ENCODE measurements around the gene NCBP2L. TPM values are rescaled to one million over a fixed set of nuclear protein-coding genes. Genes with fewer than 3 reads are reported as not detected.

Gene NCBP2L
- total and polyA plus RNA-seq, 3 experiments from 2014 or later: 0.24 TPM; not detected in 2

- no peak for DNase-seq
- Histone ChIP-seq H3K4me3 (ENCODE audit: low read length) (no peak overlapping the region), H3K36me3 (ENCODE audit: insufficient read depth, low read length) (no peaks in the 10 kb centered on the region), H3K27ac (ENCODE audit: low read depth, low read length) (no peak overlapping the region), H3K27me3 (ENCODE audit: insufficient read depth, low read length, poor library complexity, severe bottlenecking) (no peaks in the 10 kb centered on the region), H3K9me3 (ENCODE audit: low read length) (no peaks in the 10 kb centered on the region), H3K4me1 (ENCODE audit: insufficient read depth, low read length) (no peaks in the 10 kb centered on the region)
- H3K4me1 Mint-ChIP-seq: peaks cover 0 to 24% (median 0%) of the 10 kb centered on the region in 3 donors
- H3K4me3 Mint-ChIP-seq: no peak overlapping the region
- peaks cover 0 to 13% of the 10 kb centered on the region in 2 donors for H3K27me3 Mint-ChIP-seq
- peaks cover 0 to 10% (median 3%) of the 10 kb centered on the region in 3 donors for H3K36me3 Mint-ChIP-seq
- ChIA-PET CTCF (interaction anchor here (2.5 kb wide), 1 partner anchor 108 kb away, joined by 8 read pairs; no protein-coding TSS in a partner anchor), POLR2A (no interaction called here)
- no peak overlapping the region for H3K27ac Mint-ChIP-seq
- H3K9me3 Mint-ChIP-seq: no peaks in the 10 kb centered on the region
These were observed 9.5 kb upstream of the NCBP2L start for GRCh38 chrX:107768051-107768450.

DNA sequence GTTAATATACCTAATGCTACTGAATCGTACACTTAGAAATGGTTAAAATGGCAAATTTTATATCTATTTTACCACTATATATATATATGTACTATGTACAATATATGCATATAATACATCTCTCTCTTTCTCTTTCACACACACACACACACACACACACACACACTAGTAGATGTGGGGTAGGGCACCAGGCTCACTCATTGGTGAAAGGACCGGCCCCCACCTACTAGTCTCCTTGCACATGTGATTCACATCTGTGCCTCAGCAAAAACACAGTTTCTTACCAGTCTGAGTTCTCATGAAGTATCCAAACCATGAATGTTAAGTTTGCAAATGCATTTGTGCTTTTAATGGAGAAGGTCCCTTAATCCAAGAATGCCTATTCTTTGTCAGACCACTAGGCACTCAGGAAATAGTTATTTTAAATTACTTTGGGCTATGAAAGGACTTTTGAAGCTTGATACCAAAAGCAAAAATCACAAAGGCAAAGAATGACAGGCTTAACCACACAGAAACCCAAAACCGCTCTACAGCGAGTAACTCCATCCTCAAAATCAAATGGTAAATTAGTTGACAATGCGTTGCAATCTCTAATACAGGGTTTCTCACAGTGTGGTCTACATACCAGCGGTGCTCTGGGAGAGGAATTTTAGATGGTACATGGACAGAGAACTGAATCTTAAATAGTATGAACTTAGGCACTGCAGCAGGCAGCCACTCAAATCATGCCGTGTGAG lies 7.8 kb upstream of the NCBP2L start:
- Histone ChIP-seq H3K27me3 (ENCODE audit: insufficient read depth, low read length, poor library complexity, severe bottlenecking) (no peaks in the 10 kb centered on the region), H3K36me3 (ENCODE audit: insufficient read depth, low read length) (no peaks in the 10 kb centered on the region), H3K4me1 (ENCODE audit: insufficient read depth, low read length) (no peaks in the 10 kb centered on the region), H3K9me3 (ENCODE audit: low read length) (no peaks in the 10 kb centered on the region), H3K4me3 (ENCODE audit: low read length) (no peak overlapping the region), H3K27ac (ENCODE audit: low read depth, low read length) (no peak overlapping the region)
- no peaks in the 10 kb centered on the region for H3K9me3 Mint-ChIP-seq
- POLR2A ChIA-PET: interaction anchor here (0.6 kb wide), 1 partner anchor 111 kb away, joined by 7 read pairs; no protein-coding TSS in a partner anchor
- H3K36me3 Mint-ChIP-seq: peaks cover 0 to 10% (median 0%) of the 10 kb centered on the region in 3 donors
- no peak overlapping the region for H3K27ac Mint-ChIP-seq
- peaks cover 0 to 11% of the 10 kb centered on the region in 2 donors for H3K27me3 Mint-ChIP-seq
- H3K4me3 Mint-ChIP-seq: peak overlapping the region in 1 of 7 donors; percentile 23
- no peak for DNase-seq
- H3K4me1 Mint-ChIP-seq: peaks cover 0 to 34% (median 8%) of the 10 kb centered on the region in 3 donors
- CTCF ChIA-PET: no interaction called here

GRCh38 chrX:107773206-107773605 lies 4.3 kb upstream of the NCBP2L start:
- Histone ChIP-seq H3K4me1 (ENCODE audit: insufficient read depth, low read length) (no peaks in the 10 kb centered on the region), H3K27me3 (ENCODE audit: insufficient read depth, low read length, poor library complexity, severe bottlenecking) (no peaks in the 10 kb centered on the region), H3K4me3 (ENCODE audit: low read length) (no peak overlapping the region), H3K27ac (ENCODE audit: low read depth, low read length) (no peak overlapping the region), H3K36me3 (ENCODE audit: insufficient read depth, low read length) (no peaks in the 10 kb centered on the region), H3K9me3 (ENCODE audit: low read length) (no peaks in the 10 kb centered on the region)
- no peak for DNase-seq
- peak overlapping the region in 1 of 7 donors; percentile 30 for H3K4me3 Mint-ChIP-seq
- CTCF ChIA-PET: interaction anchor here (1.0 to 5.0 kb wide), 2 partner anchors 33 to 118 kb away, joined by 3 to 30 read pairs; no protein-coding TSS in a partner anchor
- no peaks in the 10 kb centered on the region for H3K9me3 Mint-ChIP-seq
- POLR2A ChIA-PET: no interaction called here
- H3K4me1 Mint-ChIP-seq: peaks cover 12 to 41% (median 18%) of the 10 kb centered on the region in 3 donors
- H3K27me3 Mint-ChIP-seq: peaks cover 0 to 21% of the 10 kb centered on the region in 2 donors
- no peak overlapping the region for H3K27ac Mint-ChIP-seq
- H3K36me3 Mint-ChIP-seq: peaks cover 0 to 18% (median 0%) of the 10 kb centered on the region in 3 donors

DNA sequence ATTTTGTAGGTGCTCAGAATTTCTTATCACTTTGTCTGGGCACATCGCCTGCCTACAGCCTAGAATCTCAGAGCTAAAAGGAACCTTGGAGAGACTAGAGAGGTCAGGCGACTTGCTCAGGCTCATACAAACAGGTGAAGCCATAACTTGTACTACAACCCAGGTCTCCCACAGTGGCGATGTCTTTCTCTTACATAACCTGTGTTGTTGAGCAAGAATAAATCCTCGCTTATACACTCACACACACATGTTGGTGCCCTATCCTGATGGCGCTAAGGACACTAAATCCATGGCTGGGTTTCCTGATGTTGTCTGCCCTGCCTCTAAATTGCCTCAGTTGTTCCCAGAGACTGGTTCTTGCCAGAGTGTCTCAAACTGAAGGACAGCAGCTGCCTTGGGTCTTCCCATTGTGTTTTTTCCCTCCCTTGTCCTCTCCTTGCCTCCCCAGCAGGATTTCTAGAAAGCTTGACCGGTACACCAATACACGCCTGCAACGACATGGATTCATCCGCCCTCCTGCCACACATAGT lies 3.6 kb upstream of the NCBP2L start:
- Mint-ChIP-seq H3K36me3 (peaks cover 0 to 13% (median 0%) of the 10 kb centered on the region in 3 donors), H3K4me3 (peak overlapping the region in 6 of 7 donors; percentile 76 to 94 (median 88)), H3K9me3 (no peaks in the 10 kb centered on the region), H3K27ac (peak overlapping the region in 3 of 8 donors; percentile 37 to 58 (median 37)), H3K27me3 (peaks cover 0 to 20% of the 10 kb centered on the region in 2 donors), H3K4me1 (peaks cover 12 to 41% (median 18%) of the 10 kb centered on the region in 3 donors)
- ChIA-PET CTCF (interaction anchor here (2.1 to 7.4 kb wide), 5 partner anchors 33 to 145 kb away, joined by 5 to 145 read pairs (median 39); partner anchors contain the start of gene PRPS1), POLR2A (interaction anchor here (2.8 kb wide), 1 partner anchor 31 kb away, joined by 14 read pairs; no protein-coding TSS in a partner anchor)
- no peaks in the 10 kb centered on the region for H3K27me3 ChIP-seq (ENCODE audit: insufficient read depth, low read length, poor library complexity, severe bottlenecking)
- no peaks in the 10 kb centered on the region for H3K4me1 ChIP-seq (ENCODE audit: insufficient read depth, low read length)
- no peak overlapping the region for H3K4me3 ChIP-seq (ENCODE audit: low read length)
- DNase-seq: no peak
- no peaks in the 10 kb centered on the region for H3K9me3 ChIP-seq (ENCODE audit: low read length)
- H3K27ac ChIP-seq (ENCODE audit: low read depth, low read length): no peak overlapping the region
- no peaks in the 10 kb centered on the region for H3K36me3 ChIP-seq (ENCODE audit: insufficient read depth, low read length)

DNA sequence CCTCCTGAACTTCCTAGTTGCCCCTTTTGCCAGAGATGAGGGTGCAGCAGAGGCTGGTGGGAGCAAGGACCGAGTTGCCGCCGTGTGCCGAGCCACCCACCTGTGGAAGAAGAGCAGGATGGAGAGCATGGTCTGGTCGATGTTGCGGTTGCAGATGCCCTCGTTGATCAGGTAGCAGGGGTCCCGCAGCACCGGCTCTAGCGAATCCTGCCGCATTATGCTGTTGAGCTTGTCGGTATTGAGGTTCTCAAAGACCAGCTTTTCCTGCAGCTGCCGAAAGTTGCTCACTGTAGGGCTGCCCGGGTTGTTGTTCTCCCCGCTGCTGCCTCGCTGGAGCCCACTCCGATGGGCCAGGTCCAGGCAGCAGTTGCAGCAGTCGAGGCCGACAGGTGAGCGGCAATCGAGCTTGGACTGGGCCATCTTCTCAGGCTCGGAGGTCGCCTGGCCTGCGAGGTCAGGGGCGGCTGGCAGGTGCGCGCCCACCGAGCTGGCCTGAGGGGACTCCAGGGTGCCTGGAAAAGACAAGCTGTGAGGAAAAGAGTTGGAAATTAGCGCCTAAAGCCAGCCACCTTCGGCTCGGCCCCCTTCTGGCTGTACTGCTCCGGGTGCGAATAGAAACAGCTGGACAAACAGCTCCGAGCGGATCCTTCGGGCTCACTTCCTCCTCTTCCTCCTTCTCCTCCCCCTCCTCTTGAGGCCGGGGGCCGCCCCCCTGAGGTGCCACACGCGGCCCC lies 2.4 kb upstream of the NCBP2L start:
- Mint-ChIP-seq H3K27me3 (peaks cover 0 to 18% of the 10 kb centered on the region in 2 donors), H3K9me3 (no peaks in the 10 kb centered on the region), H3K4me1 (peaks cover 12 to 35% (median 18%) of the 10 kb centered on the region in 3 donors), H3K27ac (peak overlapping the region in 3 of 8 donors; percentile 27 to 92 (median 35)), H3K36me3 (peaks cover 0 to 12% (median 0%) of the 10 kb centered on the region in 3 donors), H3K4me3 (peak overlapping the region; percentile 87 to 94 (median 90))
- no peaks in the 10 kb centered on the region for H3K36me3 ChIP-seq (ENCODE audit: insufficient read depth, low read length)
- no peaks in the 10 kb centered on the region for H3K4me1 ChIP-seq (ENCODE audit: insufficient read depth, low read length)
- CTCF ChIA-PET: interaction anchor here (0.9 to 7.4 kb wide), 12 partner anchors 9 to 146 kb away, joined by 3 to 145 read pairs (median 4); partner anchors contain the start of gene PRPS1
- peak overlapping the region; percentile 73 for H3K4me3 ChIP-seq (ENCODE audit: low read length)
- POLR2A ChIA-PET: interaction anchor here (0.6 to 3.7 kb wide), 7 partner anchors 33 to 146 kb away, joined by 3 to 26 read pairs (median 5); partner anchors contain the start of gene PRPS1
- H3K9me3 ChIP-seq (ENCODE audit: low read length): no peaks in the 10 kb centered on the region
- H3K27ac ChIP-seq (ENCODE audit: low read depth, low read length): peak overlapping the region; percentile 43
- no peaks in the 10 kb centered on the region for H3K27me3 ChIP-seq (ENCODE audit: insufficient read depth, low read length, poor library complexity, severe bottlenecking)
- peak in 2 of 5 donors; percentile 14 to 42 for DNase-seq

DNA sequence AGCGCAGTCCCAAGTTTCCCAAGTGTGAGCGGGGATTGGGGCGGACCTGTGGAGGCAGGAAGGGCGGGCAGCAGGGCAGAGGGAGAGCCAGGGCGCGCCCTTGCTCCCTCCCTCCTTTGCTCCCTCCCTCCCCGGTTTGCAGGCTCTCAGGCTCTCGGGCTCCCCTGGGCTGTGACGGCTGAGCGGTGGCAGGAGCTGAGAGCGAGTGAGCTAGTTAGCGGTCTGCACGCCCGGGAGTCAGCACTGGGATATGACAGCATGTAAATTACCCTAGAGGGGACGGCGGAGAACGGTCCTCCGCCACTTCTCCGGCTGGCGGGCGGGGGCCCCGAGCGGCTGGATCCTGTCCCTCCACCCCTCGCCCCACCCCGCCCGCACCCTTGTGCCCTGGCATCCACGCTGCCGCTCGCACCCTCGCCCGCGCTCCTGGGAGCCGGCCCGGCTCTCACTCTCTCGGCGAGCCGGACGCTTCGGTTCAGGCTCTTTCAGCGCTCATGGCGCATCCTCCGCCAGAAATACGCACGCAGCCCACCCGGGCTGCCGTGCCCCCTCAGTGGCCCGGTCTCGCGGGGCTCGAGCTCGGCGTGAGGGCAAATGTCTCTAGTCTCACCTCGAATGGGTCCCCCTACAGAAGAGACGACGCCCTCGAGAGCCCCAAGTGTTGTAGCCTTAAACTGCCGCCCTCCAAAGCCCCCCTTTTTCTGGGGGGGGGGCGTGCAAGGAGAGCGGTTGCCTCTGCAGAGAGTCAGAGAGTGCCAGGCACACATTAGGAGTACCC lies 1.6 kb upstream of the NCBP2L start, which contains the start of gene TSC22D3:
Gene TSC22D3, minus strand, starts transcription at position 54 of the 778 bp plus-strand sequence. CDS start 368 bp downstream, outside the sequence.
- DNase-seq: peak; percentile 38 to 75 (median 60)
- Histone ChIP-seq H3K36me3 (ENCODE audit: insufficient read depth, low read length) (no peaks in the 10 kb centered on the region), H3K9me3 (ENCODE audit: low read length) (no peaks in the 10 kb centered on the region), H3K4me3 (ENCODE audit: low read length) (peak within 1 kb of the TSS; percentile 73), H3K4me1 (ENCODE audit: insufficient read depth, low read length) (no peaks in the 10 kb centered on the region), H3K27ac (ENCODE audit: low read depth, low read length) (peak within 1 kb of the TSS; percentile 43), H3K27me3 (ENCODE audit: insufficient read depth, low read length, poor library complexity, severe bottlenecking) (no peaks in the 10 kb centered on the region)
- ChIA-PET POLR2A (interaction anchor here (0.9 to 3.7 kb wide), 7 partner anchors 33 to 147 kb away, joined by 3 to 26 read pairs (median 5); partner anchors contain the start of gene PRPS1), CTCF (interaction anchor here (0.9 to 7.4 kb wide), 14 partner anchors 10 to 147 kb away, joined by 3 to 145 read pairs (median 4); partner anchors contain the start of gene PRPS1)
- Mint-ChIP-seq H3K27me3 (peaks cover 0 to 18% of the 10 kb centered on the region in 2 donors), H3K4me1 (peaks cover 12 to 27% (median 18%) of the 10 kb centered on the region in 3 donors), H3K4me3 (peak within 1 kb of the TSS; percentile 87 to 94 (median 90)), H3K9me3 (no peaks in the 10 kb centered on the region), H3K36me3 (peaks cover 0 to 7% (median 0%) of the 10 kb centered on the region in 3 donors), H3K27ac (peak within 1 kb of the TSS; percentile 68 to 98 (median 92))

Data from CD8-positive, alpha-beta memory T cell (primary cell).